ENCODE data around the gene LIN9. TPM values are rescaled to one million over a fixed set of nuclear protein-coding genes. Genes with fewer than 3 reads are reported as not detected.

The LIN9 gene
- polyA plus RNA-seq, 2 donors, result 2.0 to 2.1 TPM

GRCh38 chr1:226187380-226187779 lies 121.6 kb downstream of the LIN9 start:
- WGBS, 2 donors, result 78 to 91% methylated on average over 7 of the region's 7 CpGs
- H3K27ac ChIP-seq (ENCODE audit: low read depth in 2 of 2, low read length in 1 of 2), result no peak overlapping the region
- no peaks in the 10 kb centered on the region for H3K4me1 ChIP-seq (ENCODE audit: control insufficient read depth in 2 of 2, insufficient read depth in 2 of 2, low read length in 1 of 2)
- peak overlapping the region in 1 of 2 donors; percentile 76 for H3K4me3 ChIP-seq (ENCODE audit: low read depth in 1 of 2, low read length in 2 of 2)
- H3K27me3 ChIP-seq (ENCODE audit: control insufficient read depth in 1 of 2, insufficient read depth in 2 of 2, low read length in 2 of 2), result no peaks in the 10 kb centered on the region
- H3K9me3 ChIP-seq (ENCODE audit: control insufficient read depth in 2 of 2, insufficient read depth in 1 of 2, low read depth in 1 of 2, low read length in 1 of 2), result no peaks in the 10 kb centered on the region
- no peaks in the 10 kb centered on the region for H3K36me3 ChIP-seq (ENCODE audit: control insufficient read depth in 2 of 2, insufficient read depth in 2 of 2, low read length in 1 of 2)

DNA sequence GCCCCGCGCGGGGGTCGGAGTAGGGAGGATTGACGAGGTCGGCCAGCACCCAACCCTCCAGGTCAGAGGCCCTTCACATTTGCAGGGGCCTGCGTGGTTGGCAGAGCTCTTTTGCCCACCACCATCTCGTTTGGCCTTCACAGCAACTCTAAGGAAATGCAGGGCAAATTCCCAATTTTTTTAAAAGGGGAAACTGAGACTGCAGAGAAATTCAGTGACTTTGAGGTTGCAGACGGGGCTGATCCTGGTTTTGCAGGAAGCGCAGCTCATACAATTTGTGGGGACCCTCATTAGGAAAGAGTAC lies 122.0 kb downstream of the LIN9 start:
- 9 to 11% methylated on average over 10 of the region's 10 CpGs for WGBS, 2 donors
- H3K4me3 ChIP-seq (ENCODE audit: low read depth in 1 of 2, low read length in 2 of 2), result peak overlapping the region; percentile 76 to 87
- H3K9me3 ChIP-seq (ENCODE audit: control insufficient read depth in 2 of 2, insufficient read depth in 1 of 2, low read depth in 1 of 2, low read length in 1 of 2), result no peaks in the 10 kb centered on the region
- peak overlapping the region; percentile 94 to 95 for H3K27ac ChIP-seq (ENCODE audit: low read depth in 2 of 2, low read length in 1 of 2)
- no peaks in the 10 kb centered on the region for H3K27me3 ChIP-seq (ENCODE audit: control insufficient read depth in 1 of 2, insufficient read depth in 2 of 2, low read length in 2 of 2)
- H3K4me1 ChIP-seq (ENCODE audit: control insufficient read depth in 2 of 2, insufficient read depth in 2 of 2, low read length in 1 of 2), result no peaks in the 10 kb centered on the region
- H3K36me3 ChIP-seq (ENCODE audit: control insufficient read depth in 2 of 2, insufficient read depth in 2 of 2, low read length in 1 of 2), result no peaks in the 10 kb centered on the region

- no peaks in the 10 kb centered on the region for H3K4me1 ChIP-seq (ENCODE audit: control insufficient read depth in 2 of 2, insufficient read depth in 2 of 2, low read length in 1 of 2)
- peak within 1 kb of the TSS; percentile 94 to 95 for H3K27ac ChIP-seq (ENCODE audit: low read depth in 2 of 2, low read length in 1 of 2)
- H3K36me3 ChIP-seq (ENCODE audit: control insufficient read depth in 2 of 2, insufficient read depth in 2 of 2, low read length in 1 of 2), result no peaks in the 10 kb centered on the region
- peak within 1 kb of the TSS; percentile 76 to 87 for H3K4me3 ChIP-seq (ENCODE audit: low read depth in 1 of 2, low read length in 2 of 2)
- 0 to 1% methylated on average over 63 to 75 of the region's 75 CpGs for WGBS, 2 donors
- no peaks in the 10 kb centered on the region for H3K9me3 ChIP-seq (ENCODE audit: control insufficient read depth in 2 of 2, insufficient read depth in 1 of 2, low read depth in 1 of 2, low read length in 1 of 2)
- H3K27me3 ChIP-seq (ENCODE audit: control insufficient read depth in 1 of 2, insufficient read depth in 2 of 2, low read length in 2 of 2), result no peaks in the 10 kb centered on the region
Observed at GRCh38 chr1:226186124-226187018, 122.6 kb downstream of the LIN9 start, which contains the start of gene ACBD3. TSS of gene ACBD3 (minus strand) at chr1:226186741. CDS start at chr1:226186675, 66 bp downstream.

GRCh38 chr1:226185141-226186036 lies 123.6 kb downstream of the LIN9 start:
- Histone ChIP-seq H3K36me3 (ENCODE audit: control insufficient read depth in 2 of 2, insufficient read depth in 2 of 2, low read length in 1 of 2) (no peaks in the 10 kb centered on the region), H3K27ac (ENCODE audit: low read depth in 2 of 2, low read length in 1 of 2) (peak overlapping the region; percentile 71 to 94), H3K27me3 (ENCODE audit: control insufficient read depth in 1 of 2, insufficient read depth in 2 of 2, low read length in 2 of 2) (no peaks in the 10 kb centered on the region), H3K9me3 (ENCODE audit: control insufficient read depth in 2 of 2, insufficient read depth in 1 of 2, low read depth in 1 of 2, low read length in 1 of 2) (no peaks in the 10 kb centered on the region), H3K4me3 (ENCODE audit: low read depth in 1 of 2, low read length in 2 of 2) (peak overlapping the region; percentile 76 to 87), H3K4me1 (ENCODE audit: control insufficient read depth in 2 of 2, insufficient read depth in 2 of 2, low read length in 1 of 2) (no peaks in the 10 kb centered on the region)
- WGBS, 2 donors, result 20 to 22% methylated on average over 14 of the region's 14 CpGs

DNA sequence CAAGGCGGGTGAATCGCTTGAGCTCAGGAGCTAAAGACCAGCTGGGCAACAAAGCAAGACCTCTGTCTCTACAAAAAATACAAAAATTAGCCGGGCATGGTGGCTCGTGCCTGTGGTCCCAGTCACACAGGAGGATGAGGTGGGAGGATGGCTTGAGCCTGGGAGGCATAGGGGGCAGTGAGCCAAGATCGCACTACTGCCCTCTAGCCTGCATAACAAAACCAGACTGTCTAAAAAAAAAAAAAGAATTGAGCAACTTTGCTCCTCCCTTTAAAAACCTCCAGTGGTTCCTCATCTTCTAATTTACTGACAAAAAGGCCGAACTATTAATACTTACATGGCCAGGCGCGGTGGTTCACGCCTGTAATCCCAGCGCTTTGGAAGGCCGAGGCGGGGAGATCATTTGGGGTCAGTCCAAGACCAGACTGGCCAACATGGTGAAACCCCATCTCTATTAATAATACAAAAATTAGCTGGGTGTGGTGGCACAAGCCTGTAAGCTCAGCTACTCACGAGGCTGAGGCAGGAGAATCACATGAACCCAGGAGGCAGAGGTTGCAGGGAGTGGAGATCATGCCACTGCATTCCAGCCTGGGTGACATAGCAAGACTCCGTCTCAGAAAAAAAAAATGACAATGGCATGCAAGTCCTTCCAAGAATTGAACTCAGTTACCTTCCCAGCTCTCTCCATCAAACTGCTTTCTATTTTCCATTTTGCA lies 126.8 kb downstream of the LIN9 start:
- no peaks in the 10 kb centered on the region for H3K4me1 ChIP-seq (ENCODE audit: control insufficient read depth in 2 of 2, insufficient read depth in 2 of 2, low read length in 1 of 2)

More for the DNA sequence above, 126.8 kb downstream of the LIN9 start:
- Histone ChIP-seq H3K27ac (ENCODE audit: low read depth in 2 of 2, low read length in 1 of 2) (peak overlapping the region; percentile 12 to 83), H3K4me3 (ENCODE audit: low read depth in 1 of 2, low read length in 2 of 2) (no peak overlapping the region), H3K27me3 (ENCODE audit: control insufficient read depth in 1 of 2, insufficient read depth in 2 of 2, low read length in 2 of 2) (no peaks in the 10 kb centered on the region), H3K9me3 (ENCODE audit: control insufficient read depth in 2 of 2, insufficient read depth in 1 of 2, low read depth in 1 of 2, low read length in 1 of 2) (no peaks in the 10 kb centered on the region), H3K36me3 (ENCODE audit: control insufficient read depth in 2 of 2, insufficient read depth in 2 of 2, low read length in 1 of 2) (no peaks in the 10 kb centered on the region)
- 58 to 66% methylated on average over 14 of the region's 14 CpGs for WGBS, 2 donors

Other genes starting within 250 kb of the LIN9 start
- 1,000 to 10,000 TPM in 1 of 2 donors, 100 to 1,000 TPM in 1; 679 to 1,046 TPM for gene H3-3A, start 246.4 kb downstream of the LIN9 start, polyA plus RNA-seq
- 10 to 100 TPM in 1 of 2 donors, 1 to 10 TPM in 1; 9.5 to 20.9 TPM for gene ACBD3, start 122.4 kb downstream of the LIN9 start, polyA plus RNA-seq
- gene MIXL1, start 85.5 kb downstream of the LIN9 start, polyA plus RNA-seq, result not detected
- 10 to 100 TPM; 10.6 to 29.0 TPM for gene PARP1, start 98.9 kb upstream of the LIN9 start, polyA plus RNA-seq
- gene STUM, start 239.6 kb upstream of the LIN9 start, polyA plus RNA-seq, result 1 to 10 TPM in 1 of 2 donors, under 1 TPM in 1; 0.61 to 2.1 TPM

All from esophagus (tissue), 2 donors.